GM13977 (cell line): ENCODE results near the gene CAMK2G.
A peak's percentile ranks its signal among the peaks of the same experiment; 100 is the strongest.

Experiments used
- DNase-seq: peaks from one replicate; pipeline ENCODE4 v3.0.0; 2012; ENCODE audit warnings: low spot score
- CTCF ChIP-seq: IDR thresholded peaks from 2 replicates; pipeline ENCODE4 v1.5.1; 2012; ENCODE audit warnings: mild to moderate bottlenecking, control low read depth; ENCODE audit not compliant: insufficient read depth; ENCODE audit errors: extremely low read depth, missing control alignments
- in situ Hi-C: fragments of 300-500 bp; cut with MboI; formaldehyde crosslinking; loops from one replicate; pipeline ENCODE4 v1.12.0; 2022; ENCODE audit warnings: low sequenced_read_pairs, low pct_unique_long_range_greater_than_20kb, mixed read lengths, inconsistent platforms; ENCODE audit not compliant: unreplicated experiment

Gene CAMK2G

GRCh38 chr10:73865459-73866442 lies 8.6 kb downstream of the CAMK2G start:
- in situ Hi-C loops, result no loop called here
- TF ChIP-seq CTCF, result no peak
- peak; percentile 64 for DNase-seq

GRCh38 chr10:73865107-73865458 lies 9.3 kb downstream of the CAMK2G start:
- no peak for TF ChIP-seq CTCF
- DNase-seq, result no peak
- in situ Hi-C loops, result no loop called here

- DNase-seq, result no peak
- TF ChIP-seq CTCF, result no peak
- in situ Hi-C loops, result no loop called here
These were observed 10.1 kb downstream of the CAMK2G start for GRCh38 chr10:73864229-73864628.

- TF ChIP-seq CTCF, result no peak
- DNase-seq, result no peak
- in situ Hi-C loops, result no loop called here
These were observed 11.1 kb downstream of the CAMK2G start for GRCh38 chr10:73863039-73863817.

GRCh38 chr10:73862011-73862410 lies 12.3 kb downstream of the CAMK2G start:
- no peak for DNase-seq
- no peak for TF ChIP-seq CTCF
- in situ Hi-C loops, result no loop called here

- DNase-seq, result no peak
- in situ Hi-C loops, result no loop called here
These were observed 14.4 kb downstream of the CAMK2G start for GRCh38 chr10:73859784-73860491.

More at GRCh38 chr10:73859784-73860491, 14.4 kb downstream of the CAMK2G start:
- TF ChIP-seq CTCF, result no peak
